ENCODE results near the gene PARD3.

- no peak for TF ChIP-seq CTCF (IDR thresholded peaks at IDR 0.05; ENCODE audit: insufficient read depth, low read length, poor library complexity, severe bottlenecking)
- no peak for TF ChIP-seq EZH2phosphoT487 (conservative IDR thresholded peaks at IDR 0.05; ENCODE audit: low read length)
Observed at GRCh38 chr10:34195364-34196057, 619.6 kb downstream of the PARD3 start.
